ENCODE data around the gene NAP1L3.

The NAP1L3 gene, protein sequence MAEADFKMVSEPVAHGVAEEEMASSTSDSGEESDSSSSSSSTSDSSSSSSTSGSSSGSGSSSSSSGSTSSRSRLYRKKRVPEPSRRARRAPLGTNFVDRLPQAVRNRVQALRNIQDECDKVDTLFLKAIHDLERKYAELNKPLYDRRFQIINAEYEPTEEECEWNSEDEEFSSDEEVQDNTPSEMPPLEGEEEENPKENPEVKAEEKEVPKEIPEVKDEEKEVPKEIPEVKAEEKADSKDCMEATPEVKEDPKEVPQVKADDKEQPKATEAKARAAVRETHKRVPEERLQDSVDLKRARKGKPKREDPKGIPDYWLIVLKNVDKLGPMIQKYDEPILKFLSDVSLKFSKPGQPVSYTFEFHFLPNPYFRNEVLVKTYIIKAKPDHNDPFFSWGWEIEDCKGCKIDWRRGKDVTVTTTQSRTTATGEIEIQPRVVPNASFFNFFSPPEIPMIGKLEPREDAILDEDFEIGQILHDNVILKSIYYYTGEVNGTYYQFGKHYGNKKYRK

DNA sequence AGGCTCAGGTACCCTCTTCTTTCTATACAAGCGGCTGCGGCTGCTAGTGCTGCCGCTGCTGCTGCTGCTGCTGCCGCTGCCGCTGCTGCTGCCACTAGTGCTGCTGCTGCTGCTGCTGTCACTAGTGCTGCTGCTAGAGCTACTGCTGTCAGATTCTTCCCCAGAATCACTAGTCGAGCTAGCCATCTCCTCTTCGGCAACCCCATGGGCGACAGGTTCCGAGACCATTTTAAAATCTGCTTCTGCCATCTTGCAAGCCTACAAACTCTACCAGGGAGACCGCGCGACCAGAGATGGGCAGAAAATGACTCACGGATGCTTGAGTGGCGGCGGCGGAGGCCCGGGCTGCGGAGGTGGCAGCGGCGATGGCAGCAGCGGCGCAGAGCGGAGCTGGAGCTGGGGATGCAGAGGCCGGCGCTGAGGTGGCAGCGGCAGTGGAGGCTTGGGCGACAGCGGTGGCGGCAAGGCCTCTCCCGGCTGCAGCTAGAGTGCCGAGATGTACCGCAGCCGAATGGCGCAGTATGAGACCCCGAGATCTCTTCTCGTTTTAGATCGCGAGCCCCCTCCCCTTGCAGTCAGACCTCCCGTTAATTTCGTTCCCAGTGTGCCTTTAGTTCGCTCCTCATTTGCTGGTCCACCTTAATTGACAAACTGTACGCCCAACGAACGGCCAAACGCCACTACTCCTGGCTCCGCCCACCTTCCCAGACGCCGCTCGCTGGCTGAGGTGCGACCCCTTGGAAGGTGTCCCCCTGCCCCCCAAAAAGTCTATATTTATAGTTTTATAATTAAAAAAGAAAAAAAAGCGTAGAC lies at the start of gene NAP1L3:
Gene NAP1L3, minus strand, starts transcription at position 523 of the 813 bp plus-strand sequence. Its CDS starts 274 bp downstream, at position 249.
- DNase-seq: peak; percentile 58 to 68

DNA sequence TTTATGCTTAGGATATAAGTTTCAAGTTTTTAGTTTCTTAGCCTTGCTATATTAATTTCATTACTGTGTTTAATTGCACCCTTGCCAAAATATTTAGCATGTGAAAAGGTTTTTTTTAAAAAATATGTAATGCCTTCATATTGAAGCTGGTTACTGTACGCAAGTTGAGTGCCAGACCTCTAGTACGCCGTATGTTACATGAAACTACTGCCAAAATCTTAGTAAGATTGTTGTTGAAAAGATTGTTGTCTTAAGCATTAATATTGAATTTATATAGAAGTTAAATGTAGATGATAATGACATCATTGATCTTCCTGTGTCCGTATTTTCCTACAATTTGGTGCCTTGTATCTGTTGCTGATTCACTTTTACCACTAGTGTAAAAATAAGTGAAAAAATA lies 37.7 kb upstream of the NAP1L3 start:
- DNase-seq: no peak

DNA sequence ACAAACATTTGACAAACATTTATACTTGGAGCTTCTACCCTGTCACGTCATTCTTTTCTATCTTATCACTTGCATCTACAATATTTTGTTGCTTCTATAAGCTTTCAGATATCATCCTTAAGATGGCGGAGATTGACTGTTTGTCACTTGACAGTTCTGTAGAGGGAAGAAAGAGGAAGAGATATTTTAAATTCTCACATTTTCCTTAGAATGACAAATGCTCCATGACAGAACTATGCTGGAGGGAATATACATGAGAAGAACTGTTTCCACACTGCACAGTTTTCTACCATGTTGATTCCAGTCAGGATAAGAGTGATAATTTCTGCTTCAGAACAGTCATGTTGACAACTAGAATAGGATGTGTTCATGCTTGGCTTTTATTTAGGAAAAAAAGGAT lies 30.3 kb upstream of the NAP1L3 start:
- DNase-seq: no peak

DNA sequence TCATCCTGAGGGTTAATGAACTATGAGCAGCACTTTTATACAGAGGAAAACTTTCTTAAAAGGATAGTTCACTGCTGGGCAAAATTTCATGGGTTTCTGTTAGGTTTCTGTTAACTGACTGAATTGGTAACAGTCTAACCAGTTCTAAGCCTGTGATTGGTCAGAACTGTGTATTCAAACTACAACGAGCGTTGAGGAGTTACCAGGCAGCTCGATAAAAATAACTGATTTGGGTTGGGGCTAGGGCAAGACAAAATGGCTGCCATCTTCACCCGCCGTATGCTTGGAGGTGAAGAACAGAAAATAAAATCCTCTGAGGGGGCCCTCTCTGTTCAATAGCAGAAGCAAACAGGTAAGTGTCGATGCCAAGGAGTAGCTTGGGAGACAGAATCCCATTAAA lies 22.6 kb upstream of the NAP1L3 start:
- no peak for DNase-seq

DNA sequence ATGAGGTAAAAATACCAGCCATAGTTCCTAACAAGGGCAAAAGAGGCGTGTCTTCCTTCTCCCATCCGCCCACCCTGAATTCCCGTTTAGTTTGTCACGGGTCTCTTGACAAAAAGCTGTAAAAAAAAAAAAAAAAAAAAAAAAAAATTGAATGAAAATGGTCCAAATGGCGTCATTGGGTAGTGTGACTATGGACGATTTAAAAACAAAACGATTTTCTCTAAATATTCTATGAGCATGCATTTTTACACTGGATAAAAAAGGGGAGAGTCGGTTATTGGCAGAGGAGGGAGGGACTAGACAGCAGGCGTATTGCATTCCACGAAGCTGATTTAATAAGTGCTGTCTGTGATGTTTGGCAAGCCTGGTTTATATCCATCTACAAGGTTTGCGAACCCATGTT lies 492 bp upstream of the NAP1L3 start, which contains the start of gene FAM133A:
Gene FAM133A, plus strand, starts transcription at position 338 of the 403 bp plus-strand sequence. CDS start 35,214 bp downstream, outside the sequence.
- no peak for DNase-seq

DNA sequence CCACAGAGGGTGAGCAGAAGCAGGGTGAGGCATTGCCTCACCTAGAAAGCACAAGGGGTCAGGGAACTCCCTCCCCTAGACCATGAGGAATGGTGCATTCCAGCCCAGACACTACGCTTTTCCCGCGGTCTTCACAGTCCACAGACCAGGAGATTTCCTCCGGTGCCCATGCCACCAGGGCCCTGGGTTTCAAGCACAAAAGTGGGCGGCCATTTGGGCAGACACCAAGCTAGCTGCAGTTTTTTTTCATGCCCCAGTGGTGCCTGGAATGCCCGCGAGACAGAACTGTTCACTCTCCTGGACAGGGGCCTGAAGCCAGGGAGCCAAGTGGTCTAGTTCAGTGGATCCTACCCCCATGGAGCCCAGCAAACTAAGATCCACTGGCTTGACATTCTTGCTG lies 12.8 kb downstream of the NAP1L3 start:
- DNase-seq: no peak

DNA sequence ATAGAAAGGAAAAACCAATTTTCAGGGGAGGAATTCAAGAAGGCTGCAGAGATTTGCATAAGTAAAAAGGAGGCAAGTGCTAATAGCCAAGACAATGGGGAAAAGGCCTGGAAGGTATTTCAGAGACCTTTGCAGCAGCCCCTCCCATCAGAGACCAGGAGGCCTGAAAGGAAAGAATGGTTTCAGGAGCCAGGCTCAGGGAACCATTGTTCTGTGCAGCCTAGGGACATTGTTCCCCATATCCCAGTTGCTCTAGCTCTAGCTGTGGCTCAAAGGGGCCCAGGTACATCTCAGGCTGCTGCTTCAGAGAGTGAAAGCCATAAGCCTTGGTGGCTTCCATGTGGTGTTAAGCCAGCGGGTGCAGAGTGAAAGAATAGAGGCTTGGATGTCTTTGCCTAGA lies 24.0 kb downstream of the NAP1L3 start:
- DNase-seq: no peak

DNA sequence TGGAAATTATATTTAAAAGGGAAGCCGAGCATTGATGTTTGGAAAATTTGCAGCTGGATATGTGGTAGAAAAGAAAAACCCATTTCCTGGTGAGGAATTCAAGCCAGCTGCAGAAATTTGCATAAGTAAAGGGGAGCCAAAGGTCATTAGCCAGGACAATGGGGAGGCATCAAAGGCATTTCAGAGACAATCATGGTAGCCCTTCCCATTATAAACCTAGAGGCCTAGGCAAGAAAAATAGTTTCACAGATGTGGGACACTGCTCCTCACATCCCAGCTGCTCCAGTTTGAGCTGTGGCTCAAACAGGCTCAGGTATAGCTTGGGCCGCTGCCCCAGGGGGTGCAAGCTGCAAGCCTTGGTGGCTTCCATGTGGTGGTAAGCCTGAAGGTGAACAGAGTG lies 35.8 kb downstream of the NAP1L3 start:
- no peak for DNase-seq

Measured in activated CD4-positive, alpha-beta T cell treated with anti-CD3 and anti-CD28 coated beads, Interleukin-2, amount 50 U/mL, for 48 hours (primary cell).